HepG2 (cell line): ENCODE data around the gene ARTN. TPM values are rescaled to one million over a fixed set of nuclear protein-coding genes. Genes with fewer than 3 reads are reported as not detected.

ENCODE experiments used
- ATF7-NPFF ChIP-seq: sonication (generic); formaldehyde crosslinking; IDR thresholded peaks from 2 replicates; pipeline ENCODE4 v1.8.1; 2023; ENCODE audit warnings: mild to moderate bottlenecking, low read depth, missing genetic modification reagents, moderate library complexity
- EED ChIP-seq: sonication (generic); formaldehyde crosslinking; IDR thresholded peaks from 2 replicates; pipeline ENCODE4 v1.5.0; 2020; ENCODE audit warnings: mild to moderate bottlenecking, missing genetic modification reagents
- HINFP ChIP-seq: sonication (generic); formaldehyde crosslinking; IDR thresholded peaks from 2 replicates; pipeline ENCODE4 v1.4.0; 2020; ENCODE audit warnings: low read depth, mild to moderate bottlenecking, missing genetic modification reagents
- SKIL ChIP-seq: sonication (generic); formaldehyde crosslinking; IDR thresholded peaks from 2 replicates; pipeline ENCODE4 v1.8.0; 2022; ENCODE audit warnings: missing genetic modification reagents, mild to moderate bottlenecking, moderate library complexity, borderline replicate concordance
- SP2 ChIP-seq: sonication (generic); formaldehyde crosslinking; IDR thresholded peaks from 2 replicates; pipeline ENCODE4 v1.5.1; 2020; ENCODE audit warnings: mild to moderate bottlenecking, missing genetic modification reagents
- TOE1 ChIP-seq: sonication (generic); formaldehyde crosslinking; IDR thresholded peaks from 2 replicates; pipeline ENCODE4 v1.4.0; 2020; ENCODE audit warnings: mild to moderate bottlenecking, missing genetic modification reagents
- ZHX2 ChIP-seq, 2 experiments: sonication (generic) in 1 of 2; formaldehyde crosslinking in 1 of 2; IDR thresholded peaks; 2 replicates each; pipeline versions ENCODE4 v1.6.1 to v1.9.0; 2014 to 2022; ENCODE audit warnings: antibody characterized with exemption in 1 of 2, borderline replicate concordance in 1 of 2, inconsistent platforms in 1 of 2, low read depth in 1 of 2, missing genetic modification reagents in 1 of 2
- polyA plus RNA-seq, 8 experiments: library from polyadenylated mRNA; depleted of rRNA in 3 of 8; stranded (reverse) in 7 of 8; unstranded in 1 of 8; fragments of >200 nt; fragmentation: Illumina TruSeq in 4 of 8; extraction: Trizol in 4 of 8; gene quantifications; 2 replicates each; pipeline versions ENCODE4 v1.2.1 to v1.2.3, GENCODE V29; 2011 to 2016; ENCODE audit warnings: low read depth in 4 of 8, missing spikeins in 1 of 8, mixed read lengths in 1 of 8; ENCODE audit not compliant: insufficient read depth in 1 of 8
- total RNA-seq, 5 experiments: library from RNA; depleted of rRNA; stranded (reverse); fragments of >200 nt; fragmentation: Illumina TruSeq; extraction: Trizol; gene quantifications; 2 replicates each; pipeline ENCODE4 v1.2.3, GENCODE V29; 2016; ENCODE audit warnings: low read depth in 1 of 5
- TF ChIP-seq, protein P1 (sequence below), 2 experiments: sonication (generic) in 1 of 2; formaldehyde crosslinking in 1 of 2; IDR thresholded peaks; 2 replicates each; pipeline versions ENCODE4 v1.4.0 to v1.6.1; 2016 to 2020; ENCODE audit warnings: borderline replicate concordance in 1 of 2, low read depth in 1 of 2, mild to moderate bottlenecking in 1 of 2, missing genetic modification reagents in 1 of 2
- TF ChIP-seq, protein P2 (sequence below): sonication (generic); formaldehyde crosslinking; conservative IDR thresholded peaks from 2 replicates; pipeline ENCODE4 v1.4.0; 2020; ENCODE audit warnings: missing genetic modification reagents

The ARTN gene
- total and polyA plus RNA-seq, 2 of the 13 experiments (the other 11 are each of a cell fraction or from before 2014, with no cell fraction given), result 0.11 to 0.62 TPM

DNA sequence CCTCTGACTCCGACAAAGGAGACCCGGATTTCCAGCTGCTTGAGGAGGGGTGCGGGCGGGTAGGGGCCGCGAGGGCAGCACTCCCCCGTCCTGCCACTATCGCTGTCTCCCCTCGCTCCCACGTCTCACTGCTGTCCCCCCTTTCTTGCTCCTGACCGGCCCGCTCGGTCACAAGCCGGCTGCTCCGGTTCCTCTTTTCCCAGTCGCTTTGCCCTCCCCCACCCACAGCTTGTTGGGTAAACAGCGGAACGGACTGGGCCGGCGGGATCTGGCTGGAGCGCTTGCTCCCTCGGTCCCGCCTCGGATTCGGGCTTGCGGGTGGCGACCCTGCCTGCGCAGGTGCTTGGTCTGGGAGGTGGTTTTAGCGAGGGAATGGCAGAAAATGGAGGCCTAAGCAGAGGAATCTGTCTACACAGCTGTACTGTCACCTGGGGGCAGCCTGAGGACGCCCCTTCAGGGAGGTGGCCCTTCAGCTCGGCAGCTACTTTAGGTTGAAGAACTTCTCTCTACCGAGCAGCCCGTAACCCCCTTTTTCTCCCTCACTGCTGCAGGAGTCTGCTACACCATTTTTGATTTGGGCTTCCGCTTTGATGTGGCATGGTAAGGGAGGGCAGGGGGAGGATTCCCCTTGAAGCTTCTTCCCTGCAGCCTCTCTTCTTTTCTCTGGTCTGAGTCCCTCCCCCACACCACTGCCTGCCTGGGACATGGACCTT, 41.8 kb downstream of the ARTN start (continued):
- TF ChIP-seq, protein P1, sequence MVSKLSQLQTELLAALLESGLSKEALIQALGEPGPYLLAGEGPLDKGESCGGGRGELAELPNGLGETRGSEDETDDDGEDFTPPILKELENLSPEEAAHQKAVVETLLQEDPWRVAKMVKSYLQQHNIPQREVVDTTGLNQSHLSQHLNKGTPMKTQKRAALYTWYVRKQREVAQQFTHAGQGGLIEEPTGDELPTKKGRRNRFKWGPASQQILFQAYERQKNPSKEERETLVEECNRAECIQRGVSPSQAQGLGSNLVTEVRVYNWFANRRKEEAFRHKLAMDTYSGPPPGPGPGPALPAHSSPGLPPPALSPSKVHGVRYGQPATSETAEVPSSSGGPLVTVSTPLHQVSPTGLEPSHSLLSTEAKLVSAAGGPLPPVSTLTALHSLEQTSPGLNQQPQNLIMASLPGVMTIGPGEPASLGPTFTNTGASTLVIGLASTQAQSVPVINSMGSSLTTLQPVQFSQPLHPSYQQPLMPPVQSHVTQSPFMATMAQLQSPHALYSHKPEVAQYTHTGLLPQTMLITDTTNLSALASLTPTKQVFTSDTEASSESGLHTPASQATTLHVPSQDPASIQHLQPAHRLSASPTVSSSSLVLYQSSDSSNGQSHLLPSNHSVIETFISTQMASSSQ (IDR thresholded peaks at IDR 0.05; ENCODE audit: low read depth), result no peak
- TF ChIP-seq, protein P1 (CRISPR knock-in tag; IDR thresholded peaks at IDR 0.05; ENCODE audit: borderline replicate concordance), result no peak
- TF ChIP-seq, protein P2, sequence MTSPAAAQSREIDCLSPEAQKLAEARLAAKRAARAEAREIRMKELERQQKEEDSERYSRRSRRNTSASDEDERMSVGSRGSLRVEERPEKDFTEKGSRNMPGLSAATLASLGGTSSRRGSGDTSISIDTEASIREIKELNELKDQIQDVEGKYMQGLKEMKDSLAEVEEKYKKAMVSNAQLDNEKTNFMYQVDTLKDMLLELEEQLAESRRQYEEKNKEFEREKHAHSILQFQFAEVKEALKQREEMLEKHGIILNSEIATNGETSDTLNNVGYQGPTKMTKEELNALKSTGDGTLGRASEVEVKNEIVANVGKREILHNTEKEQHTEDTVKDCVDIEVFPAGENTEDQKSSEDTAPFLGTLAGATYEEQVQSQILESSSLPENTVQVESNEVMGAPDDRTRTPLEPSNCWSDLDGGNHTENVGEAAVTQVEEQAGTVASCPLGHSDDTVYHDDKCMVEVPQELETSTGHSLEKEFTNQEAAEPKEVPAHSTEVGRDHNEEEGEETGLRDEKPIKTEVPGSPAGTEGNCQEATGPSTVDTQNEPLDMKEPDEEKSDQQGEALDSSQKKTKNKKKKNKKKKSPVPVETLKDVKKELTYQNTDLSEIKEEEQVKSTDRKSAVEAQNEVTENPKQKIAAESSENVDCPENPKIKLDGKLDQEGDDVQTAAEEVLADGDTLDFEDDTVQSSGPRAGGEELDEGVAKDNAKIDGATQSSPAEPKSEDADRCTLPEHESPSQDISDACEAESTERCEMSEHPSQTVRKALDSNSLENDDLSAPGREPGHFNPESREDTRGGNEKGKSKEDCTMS, result no peak
- TF ChIP-seq SP2 (CRISPR knock-in tag) (0 out of 2 replicates have a peak, but pooled peaks have one; percentile 12), SKIL (CRISPR knock-in tag) (0 out of 2 replicates have a peak, but pooled peaks have one; percentile 29), EED (CRISPR knock-in tag) (no peak), HINFP (CRISPR knock-in tag) (no peak), ZHX2 (IDR thresholded peaks at IDR 0.05; ENCODE audit: low read depth) (no peak), ZHX2 (CRISPR knock-in tag; IDR thresholded peaks at IDR 0.05; ENCODE audit: borderline replicate concordance) (no peak), ATF7-NPFF (CRISPR knock-in tag) (peak; percentile 15; the same call in 1 of the 2 replicates), TOE1 (no peak)
